Fibroblast of mammary gland (primary cell): ENCODE data around the gene RILPL1.
"Not testable (repeated sequence)": the region's sequence is repeated elsewhere in the genome, so short reads cannot be mapped to it uniquely, and the experiment has no call there.

Source experiments
- DNase-seq: peaks from one replicate; pipeline ENCODE4 v3.0.0-alpha.2; 2010; ENCODE audit warnings: low read depth
- H3K4me3 ChIP-seq: 2 replicates; pipeline ENCODE4 v1.5.1; 2011; ENCODE audit warnings: low read depth, mild to moderate bottlenecking, low read length, moderate library complexity; ENCODE audit not compliant: control insufficient read depth
- CTCF ChIP-seq: conservative IDR thresholded peaks from 2 replicates; pipeline ENCODE4 v1.5.1; 2011; ENCODE audit warnings: low read depth, low read length, inconsistent platforms; ENCODE audit not compliant: control insufficient read depth, insufficient read depth

Gene RILPL1

GRCh38 chr12:123435636-123436016 lies 97.9 kb downstream of the RILPL1 start:
- peak overlapping the region; percentile 82 for H3K4me3 ChIP-seq
- no peak for DNase-seq
- no peak for TF ChIP-seq CTCF

- TF ChIP-seq CTCF, result no peak
- H3K4me3 ChIP-seq, result no peak overlapping the region
- DNase-seq, result no peak
Observed at GRCh38 chr12:123433615-123434014, 99.9 kb downstream of the RILPL1 start.

- not testable (repeated sequence) for DNase-seq, H3K4me3 ChIP-seq
Observed at GRCh38 chr12:123431951-123432817, 101.3 kb downstream of the RILPL1 start.

- DNase-seq, H3K4me3 ChIP-seq: not testable (repeated sequence)
Observed at GRCh38 chr12:123429101-123429500, 104.4 kb downstream of the RILPL1 start.

- no peak for TF ChIP-seq CTCF
- H3K4me3 ChIP-seq, result no peak overlapping the region
- DNase-seq, result no peak
Observed at GRCh38 chr12:123428591-123428990, 104.9 kb downstream of the RILPL1 start.

GRCh38 chr12:123427036-123427769 lies 106.3 kb downstream of the RILPL1 start:
- TF ChIP-seq CTCF, result no peak
- no peak for DNase-seq
- H3K4me3 ChIP-seq, result no peak overlapping the region

GRCh38 chr12:123421314-123421713 lies 112.2 kb downstream of the RILPL1 start:
- no peak overlapping the region for H3K4me3 ChIP-seq
- DNase-seq, result no peak
- no peak for TF ChIP-seq CTCF
